Activated naive CD4-positive, alpha-beta T cell treated with Interleukin-2 at 50 U/mL for 16 hours (primary cell): ENCODE measurements around the gene CR1L.
"Not testable (repeated sequence)": the region's sequence is repeated elsewhere in the genome, so short reads cannot be mapped to it uniquely, and the experiment has no call there.

Experiments
- DNase-seq: peaks from one replicate; pipeline ENCODE4 v3.0.0-alpha.2; 2020

The CR1L gene

GRCh38 chr1:207646944-207647579 lies 2.1 kb downstream of the CR1L start:
- no peak for DNase-seq

- DNase-seq: no peak
Observed at GRCh38 chr1:207647671-207648333, 2.9 kb downstream of the CR1L start.

GRCh38 chr1:207648334-207649209 lies 3.6 kb downstream of the CR1L start:
- no peak for DNase-seq

GRCh38 chr1:207649210-207649753 lies 4.3 kb downstream of the CR1L start:
- no peak for DNase-seq

GRCh38 chr1:207649865-207650580 lies 5.1 kb downstream of the CR1L start:
- no peak for DNase-seq

- DNase-seq: no peak
Observed at GRCh38 chr1:207651583-207651982, 6.7 kb downstream of the CR1L start.

GRCh38 chr1:207654320-207654719 lies 9.4 kb downstream of the CR1L start:
- DNase-seq: no peak

- no peak for DNase-seq
Observed at GRCh38 chr1:207658408-207658807, 13.5 kb downstream of the CR1L start.

GRCh38 chr1:207658904-207659485 lies 14.1 kb downstream of the CR1L start:
- no peak for DNase-seq

GRCh38 chr1:207659545-207660153 lies 14.7 kb downstream of the CR1L start:
- DNase-seq: no peak

- not testable (repeated sequence) for DNase-seq
Observed at GRCh38 chr1:207661420-207661819, 16.5 kb downstream of the CR1L start.

- no peak for DNase-seq
Observed at GRCh38 chr1:207666342-207666741, 21.4 kb downstream of the CR1L start.

GRCh38 chr1:207669528-207670009 lies 24.6 kb downstream of the CR1L start:
- DNase-seq: no peak

- no peak for DNase-seq
Observed at GRCh38 chr1:207670192-207670591, 25.3 kb downstream of the CR1L start.

GRCh38 chr1:207670997-207671396 lies 26.1 kb downstream of the CR1L start:
- DNase-seq: no peak

GRCh38 chr1:207672522-207673130 lies 27.7 kb downstream of the CR1L start:
- no peak for DNase-seq

GRCh38 chr1:207673399-207673798 lies 28.5 kb downstream of the CR1L start:
- no peak for DNase-seq

GRCh38 chr1:207676153-207676552 lies 31.2 kb downstream of the CR1L start:
- no peak for DNase-seq

GRCh38 chr1:207680590-207681388 lies 35.9 kb downstream of the CR1L start:
- not testable (repeated sequence) for DNase-seq

- not testable (repeated sequence) for DNase-seq
Observed at GRCh38 chr1:207682872-207683434, 38.0 kb downstream of the CR1L start.
